GM21737 (cell line): ENCODE measurements around the gene CRYBG2.
A peak's percentile ranks its signal among the peaks of the same experiment; 100 is the strongest.
"Not testable (repeated sequence)": the region's sequence is repeated elsewhere in the genome, so short reads cannot be mapped to it uniquely, and the experiment has no call there.

Experiments
- ATAC-seq: cut with Tn5 transposase; IDR thresholded peaks from one replicate; pipeline ENCODE4 v1.9.1; 2021; ENCODE audit warnings: mild to moderate bottlenecking, moderate library complexity; ENCODE audit not compliant: unreplicated experiment

CRYBG2 gene

GRCh38 chr1:26296340-26297056, 57.4 kb downstream of the CRYBG2 start:
- ATAC-seq = no peak

DNA sequence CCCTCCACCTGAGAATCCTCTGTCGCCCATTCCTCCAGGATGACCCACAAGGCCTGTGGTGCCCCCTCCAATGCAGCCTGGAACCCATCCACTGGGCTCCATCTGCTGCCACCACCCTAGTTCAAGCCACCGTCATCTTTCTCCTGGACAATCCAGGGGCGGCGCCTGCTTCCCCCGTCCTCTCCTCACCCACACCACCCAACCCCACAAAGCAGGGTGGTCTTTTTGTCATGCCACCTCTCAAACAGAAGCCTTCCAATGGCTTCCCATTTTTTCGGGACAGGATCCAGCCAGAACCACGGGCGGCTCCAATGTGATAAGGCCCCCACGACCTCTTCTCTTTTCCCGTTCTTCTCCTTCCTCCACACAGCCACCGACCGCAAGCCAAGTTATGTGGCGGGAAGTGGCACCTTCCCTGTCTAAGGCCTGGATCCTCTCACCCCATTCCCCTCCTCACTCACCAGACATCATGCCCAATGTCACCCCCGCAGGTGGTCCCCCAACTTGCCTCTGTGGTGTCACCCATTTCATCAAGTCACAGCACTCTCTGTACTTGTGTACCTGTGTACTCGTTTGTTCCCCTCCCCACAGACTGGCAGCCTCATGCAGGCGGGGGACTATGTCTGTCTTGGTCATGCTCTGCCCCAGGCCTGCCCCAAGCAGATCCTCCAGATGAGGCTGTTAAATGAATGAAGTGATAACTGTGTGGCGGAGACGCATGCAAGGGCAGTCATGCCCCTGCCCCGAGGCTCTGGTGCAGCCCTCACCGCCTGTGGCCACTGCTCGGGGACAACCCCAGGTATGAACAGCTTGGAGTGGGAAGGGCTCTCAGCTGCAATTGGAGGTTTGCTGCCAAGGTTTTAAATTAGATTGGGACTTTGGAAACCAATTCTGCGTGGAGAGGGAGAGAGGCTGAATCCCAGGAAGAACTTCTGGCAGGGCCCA, 58.5 kb downstream of the CRYBG2 start:
- ATAC-seq = no peak

DNA sequence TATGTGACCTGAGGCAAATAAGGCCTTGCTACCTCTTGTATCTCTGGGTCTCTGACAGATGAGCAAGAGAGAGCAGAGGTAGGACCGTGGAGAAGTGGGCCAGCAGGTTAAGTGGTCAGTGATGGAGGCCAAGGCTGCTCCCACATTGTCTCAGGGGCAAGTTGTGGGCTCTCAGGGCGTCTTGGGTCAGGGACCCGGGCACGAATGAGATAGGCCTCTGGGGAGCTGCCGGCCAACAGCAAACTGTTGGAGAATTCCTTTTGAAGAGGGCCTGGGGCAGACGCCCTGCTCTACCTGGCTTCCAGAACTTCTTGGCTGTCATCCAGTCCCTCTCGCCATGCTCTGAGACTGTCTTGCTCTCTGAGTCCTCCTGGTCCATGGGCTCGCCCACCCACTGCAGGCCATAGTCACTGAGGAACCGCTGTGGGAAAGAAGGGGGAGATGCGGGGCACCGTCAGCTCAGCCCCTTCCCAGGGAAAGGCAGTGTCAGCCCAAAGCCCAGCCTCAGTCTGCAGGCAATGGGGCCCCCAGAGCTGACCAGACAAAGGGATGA, 59.9 kb downstream of the CRYBG2 start:
- no peak for ATAC-seq

DNA sequence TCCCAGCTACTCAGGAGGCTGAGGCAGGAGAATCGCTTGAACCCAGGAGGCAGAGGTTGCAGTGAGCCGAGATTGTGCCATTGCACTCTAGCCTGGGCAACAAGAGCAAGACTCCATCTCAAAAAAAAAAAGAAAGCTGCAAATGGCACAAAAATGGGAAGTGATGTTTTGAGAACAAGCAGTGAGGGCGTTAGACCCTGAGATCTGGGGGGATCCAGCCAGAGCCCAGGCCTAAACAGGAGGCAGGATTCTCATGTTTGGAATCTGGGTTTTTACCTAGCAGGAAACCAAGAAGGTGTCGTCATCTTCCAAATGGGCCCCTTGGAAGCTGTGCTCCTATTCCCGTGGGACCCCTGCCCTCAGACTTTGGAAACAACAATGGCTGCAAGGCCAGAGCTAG, 61.2 kb downstream of the CRYBG2 start:
- ATAC-seq = not testable (repeated sequence)

DNA sequence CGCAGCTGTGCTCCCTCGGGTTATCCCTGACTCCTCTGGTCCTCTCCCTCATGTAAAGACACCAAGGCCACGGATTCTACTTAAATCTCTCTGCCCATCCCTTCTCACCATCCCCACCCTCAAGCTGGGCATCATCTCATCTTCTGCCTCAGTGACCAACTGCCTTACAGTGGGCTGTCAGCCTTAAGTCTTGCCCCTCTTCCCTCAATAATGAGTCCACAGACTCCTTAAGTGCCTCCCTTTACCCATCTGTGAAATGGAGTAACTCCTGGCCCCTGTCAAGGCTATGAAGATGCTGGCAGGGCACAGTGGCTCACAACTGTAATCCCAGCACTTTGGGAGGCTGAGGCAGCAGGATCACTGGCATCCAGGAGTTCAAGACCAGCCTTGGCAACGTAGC, 62.0 kb downstream of the CRYBG2 start:
- no peak for ATAC-seq

DNA sequence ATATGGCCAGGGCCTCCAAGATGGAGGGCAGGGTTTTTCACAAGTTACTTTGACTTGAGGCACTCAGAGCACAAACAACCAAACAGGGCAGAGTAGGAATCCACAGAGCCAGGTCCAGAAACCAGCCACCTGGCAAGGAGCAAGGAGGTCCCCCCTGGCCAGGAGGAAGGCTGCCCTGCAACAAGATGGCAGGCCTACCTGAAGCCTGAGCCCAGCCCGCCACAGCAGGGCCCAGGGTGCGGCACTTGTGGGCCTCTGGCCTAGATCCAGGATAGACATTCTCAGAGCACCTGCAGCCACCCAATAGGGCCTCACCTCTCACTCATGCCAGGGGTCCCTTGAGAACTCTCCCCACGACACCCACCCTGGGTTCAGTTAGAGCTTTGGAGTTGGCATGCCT, 62.5 kb downstream of the CRYBG2 start:
- ATAC-seq = no peak

DNA sequence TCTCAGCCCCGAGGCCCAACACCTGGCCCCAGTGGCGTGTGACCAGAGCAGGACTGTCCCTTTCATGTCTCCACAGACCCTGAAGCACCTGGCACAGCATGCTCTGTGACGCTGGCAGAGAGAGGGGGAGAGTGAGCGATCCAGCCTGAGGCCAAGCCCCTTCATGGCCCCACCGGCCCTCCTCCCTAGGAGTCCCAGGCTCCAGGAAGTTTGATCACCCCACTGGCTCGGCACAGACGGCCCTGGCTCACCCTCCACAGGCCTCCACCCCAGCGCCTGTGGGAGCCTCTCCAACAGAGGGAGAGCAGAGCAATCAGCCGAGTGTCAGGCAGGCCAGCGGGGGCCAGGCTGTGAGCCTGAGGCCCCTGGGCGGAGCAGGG, 63.1 kb downstream of the CRYBG2 start:
- ATAC-seq = no peak

DNA sequence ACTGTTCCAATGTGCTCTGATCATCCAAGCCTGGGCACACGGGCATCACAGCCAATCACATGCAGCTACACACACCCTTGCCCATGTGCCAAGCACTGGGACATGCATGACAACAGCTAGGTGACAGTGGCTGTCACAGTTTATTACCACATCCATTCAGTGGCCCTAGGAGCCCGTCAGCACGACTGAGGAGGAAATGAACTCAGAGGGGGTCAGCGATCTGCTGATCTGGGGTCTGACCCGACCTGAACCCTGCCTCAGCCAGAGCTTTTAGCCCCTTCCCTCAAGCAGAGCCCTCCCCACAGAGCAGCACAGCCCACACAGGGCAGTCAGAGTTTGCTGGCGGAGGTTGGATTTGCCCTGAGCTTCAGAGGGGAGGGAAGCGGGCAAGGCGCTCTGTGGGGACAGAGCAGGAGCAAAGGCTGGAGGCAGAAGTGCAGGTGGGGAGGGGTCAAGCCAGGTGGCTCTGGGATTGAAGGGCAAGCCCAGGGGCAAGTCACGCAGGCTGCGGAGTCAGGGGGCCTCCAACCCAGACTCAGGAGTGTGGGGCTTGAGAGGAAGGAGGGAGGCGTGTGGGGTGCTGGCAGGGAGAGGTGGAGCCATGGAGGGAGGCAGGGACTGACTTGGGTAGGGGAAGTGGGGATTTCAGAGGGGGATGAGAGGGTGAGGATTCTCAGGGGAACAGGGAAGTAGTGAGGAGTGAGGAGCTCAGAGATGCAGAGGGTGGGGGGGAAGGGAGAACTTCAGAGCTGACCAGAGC, 63.6 kb downstream of the CRYBG2 start:
- ATAC-seq = no peak

GRCh38 chr1:26289158-26290059, 64.5 kb downstream of the CRYBG2 start:
- no peak for ATAC-seq

GRCh38 chr1:26288311-26288941, 65.5 kb downstream of the CRYBG2 start:
- no peak for ATAC-seq

- no peak for ATAC-seq
These were observed 66.1 kb downstream of the CRYBG2 start for GRCh38 chr1:26287811-26288210.

DNA sequence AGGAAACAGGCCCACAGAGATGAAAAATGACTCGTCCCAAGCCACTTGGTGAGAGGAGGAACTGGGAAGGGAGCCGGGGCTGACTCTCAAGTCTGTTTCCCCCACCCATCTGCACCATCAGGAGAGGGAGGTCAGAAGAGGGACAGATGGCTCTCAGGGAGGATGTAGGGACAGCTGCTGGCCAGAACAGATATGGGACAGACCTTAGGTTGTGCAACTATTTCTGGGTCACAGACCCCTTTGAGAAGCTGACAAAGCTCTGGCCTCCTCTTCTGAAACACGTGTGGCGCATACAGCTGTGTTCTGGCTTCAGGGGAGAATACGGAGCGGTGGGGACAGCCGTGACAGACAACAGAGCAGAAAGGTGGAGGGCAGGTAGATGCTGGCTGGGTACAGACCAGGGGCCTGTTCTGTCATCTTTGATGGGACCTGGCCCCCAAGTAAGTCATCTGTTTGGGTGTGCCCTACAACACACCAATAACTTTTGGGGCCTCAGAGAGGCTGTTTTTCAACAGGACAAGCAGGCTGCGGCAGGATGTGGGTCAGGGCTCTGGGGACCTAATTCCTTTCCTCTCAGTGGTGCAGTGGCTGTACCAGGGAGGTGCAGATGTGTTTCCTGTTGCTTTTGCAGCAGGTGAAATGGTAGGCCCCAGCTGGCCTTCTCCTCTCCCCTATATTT, 66.8 kb downstream of the CRYBG2 start:
- peak; percentile 38 for ATAC-seq

- ATAC-seq = no peak
These were observed 67.9 kb downstream of the CRYBG2 start for GRCh38 chr1:26286064-26286416.

DNA sequence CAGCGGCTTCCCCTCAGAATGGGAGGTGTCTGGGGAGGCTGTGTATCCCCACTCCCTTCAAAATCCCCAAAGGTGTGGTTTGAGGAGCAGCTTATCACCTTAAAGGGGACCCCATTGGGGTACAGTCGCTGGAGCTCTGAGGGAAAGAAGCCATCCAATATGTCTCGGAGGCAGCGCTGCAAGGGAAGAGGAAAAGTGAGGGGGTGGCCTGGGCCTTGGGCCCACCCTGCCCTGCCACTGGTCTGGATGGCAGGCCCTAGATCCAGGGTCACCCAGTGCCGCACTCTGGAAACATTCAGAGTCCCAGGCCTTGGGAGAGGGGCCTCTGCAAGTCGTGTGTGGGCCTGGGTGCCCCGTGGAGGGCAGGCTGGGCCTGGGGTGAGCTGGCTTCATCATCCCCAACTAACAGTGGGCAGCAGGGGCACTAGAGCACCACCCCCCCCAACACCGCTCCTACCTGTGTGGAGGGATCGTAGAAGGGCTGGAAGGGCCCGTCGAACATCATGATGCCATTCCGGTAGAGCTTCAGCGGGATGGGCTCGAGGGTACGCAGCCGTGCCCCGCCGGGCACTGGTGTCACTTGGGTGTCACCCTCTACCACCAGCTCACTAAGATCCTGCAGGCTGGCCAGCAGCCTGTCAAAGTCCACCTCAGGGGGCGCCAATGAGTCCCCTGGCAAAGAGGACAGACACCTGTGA, 68.4 kb downstream of the CRYBG2 start:
- no peak for ATAC-seq

DNA sequence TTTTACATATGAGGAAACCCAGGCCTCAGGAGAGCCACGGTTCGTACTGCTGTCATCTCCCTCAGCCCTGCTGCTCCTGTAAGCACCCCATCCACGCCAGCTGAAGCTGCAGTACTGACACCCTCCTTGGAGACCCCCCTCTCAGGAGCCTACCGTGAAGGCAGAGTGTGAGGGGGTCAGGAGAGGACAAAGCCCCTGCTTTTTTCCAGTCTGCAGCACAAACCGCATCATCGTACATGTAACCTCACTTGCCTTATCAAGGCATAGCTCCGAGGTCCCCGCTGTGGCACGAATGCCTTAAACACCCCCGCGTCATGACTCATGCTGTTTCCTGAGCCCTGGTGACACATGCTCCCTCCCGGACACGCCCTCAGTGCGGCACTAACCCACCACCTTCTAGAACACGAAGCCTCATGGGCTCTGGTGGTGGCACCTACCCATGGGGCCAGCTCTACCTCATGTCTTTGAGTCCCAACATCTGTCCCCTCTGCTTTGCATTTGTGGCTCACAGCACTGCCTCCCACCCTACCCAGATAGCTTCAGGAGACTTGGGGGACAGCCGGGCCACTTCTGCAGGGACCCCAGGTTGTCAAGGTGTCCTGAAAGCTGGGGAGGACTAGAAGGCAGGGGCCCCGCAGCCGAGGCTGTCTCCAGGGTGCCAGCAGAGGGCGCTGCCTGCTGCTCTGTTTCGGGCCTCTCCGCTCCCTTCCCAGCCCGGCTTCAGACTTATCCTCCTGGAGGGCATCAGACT, 69.2 kb downstream of the CRYBG2 start:
- no peak for ATAC-seq

- ATAC-seq = no peak
These were observed 69.9 kb downstream of the CRYBG2 start for GRCh38 chr1:26283871-26284596.

DNA sequence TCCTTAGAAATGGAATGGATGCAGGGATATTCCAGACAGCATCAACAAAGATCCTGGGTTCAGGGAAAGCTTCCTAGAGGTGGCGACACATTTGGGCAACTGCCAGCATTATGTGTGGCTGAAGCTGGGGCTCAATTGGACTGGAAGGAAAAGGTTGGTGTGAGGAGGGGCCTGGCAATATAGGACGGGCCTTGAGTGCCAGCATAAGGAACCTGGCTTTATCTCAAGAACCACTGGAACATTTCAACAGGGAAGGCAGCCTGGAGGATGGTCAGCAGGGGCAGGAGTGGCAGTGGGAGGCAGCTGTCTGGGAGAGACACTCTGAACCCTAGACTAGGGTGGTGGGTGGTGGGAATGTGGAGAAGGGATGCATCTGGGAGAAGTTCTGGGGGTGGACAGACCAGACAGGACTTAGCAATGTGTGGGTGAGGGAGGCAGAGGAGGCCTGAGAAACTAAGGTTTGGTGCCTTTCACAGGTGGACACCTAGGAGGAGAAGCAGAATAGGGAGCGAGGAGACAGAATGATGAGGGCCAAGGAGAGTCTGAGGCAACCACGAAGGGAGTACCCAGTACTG, 70.6 kb downstream of the CRYBG2 start:
- no peak for ATAC-seq
